Retinal pigment epithelial cell (primary cell): ENCODE data around the gene CREBBP.

Source experiments
- DNase-seq: peaks from one replicate; pipeline ENCODE4 v3.0.0-alpha.2; 2010; ENCODE audit warnings: low read depth
- H3K4me3 ChIP-seq: 2 replicates; pipeline ENCODE4 v1.5.1; 2011; ENCODE audit warnings: mild to moderate bottlenecking, low read length, control low read depth, moderate library complexity
- TF ChIP-seq, protein P1 (sequence below): conservative IDR thresholded peaks from 2 replicates; pipeline ENCODE4 v1.5.1; 2011; ENCODE audit warnings: low read depth, low read length, control low read depth, inconsistent platforms

The CREBBP gene

DNA sequence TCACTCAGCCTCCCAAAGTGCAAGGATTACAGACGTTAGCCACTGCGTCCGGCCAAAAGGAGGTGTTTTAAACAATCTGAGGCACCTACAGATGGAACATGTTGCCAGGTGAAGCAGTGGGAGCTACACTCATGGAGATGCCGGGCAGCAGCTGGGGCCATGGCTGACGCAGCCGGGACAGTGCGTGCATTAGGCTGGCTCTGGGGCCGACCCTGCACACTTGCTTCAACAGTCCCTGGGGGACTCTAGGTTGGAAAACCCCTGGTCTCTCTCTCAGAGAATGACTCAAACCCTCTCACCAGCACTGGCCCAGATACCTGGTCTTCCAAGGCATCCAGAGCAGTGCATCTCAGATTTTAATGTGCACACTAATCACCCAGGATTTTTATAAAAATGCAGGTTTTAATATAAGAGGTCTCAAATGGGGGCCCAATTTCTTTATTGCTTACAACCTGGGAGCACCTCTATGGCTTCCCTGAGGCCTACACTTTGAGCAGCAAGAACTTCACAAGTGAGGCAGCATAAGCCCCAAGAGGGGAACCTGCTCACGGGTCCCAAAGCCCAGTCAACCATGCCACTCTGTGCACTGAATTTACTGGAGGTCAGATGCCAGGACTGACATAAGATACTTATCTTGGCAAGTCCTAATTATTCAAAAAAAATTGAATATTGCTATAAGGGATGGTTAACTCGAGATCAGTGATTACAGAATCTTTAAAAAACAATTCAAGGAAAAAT, 92.4 kb downstream of the CREBBP start:
- TF ChIP-seq, protein P1, sequence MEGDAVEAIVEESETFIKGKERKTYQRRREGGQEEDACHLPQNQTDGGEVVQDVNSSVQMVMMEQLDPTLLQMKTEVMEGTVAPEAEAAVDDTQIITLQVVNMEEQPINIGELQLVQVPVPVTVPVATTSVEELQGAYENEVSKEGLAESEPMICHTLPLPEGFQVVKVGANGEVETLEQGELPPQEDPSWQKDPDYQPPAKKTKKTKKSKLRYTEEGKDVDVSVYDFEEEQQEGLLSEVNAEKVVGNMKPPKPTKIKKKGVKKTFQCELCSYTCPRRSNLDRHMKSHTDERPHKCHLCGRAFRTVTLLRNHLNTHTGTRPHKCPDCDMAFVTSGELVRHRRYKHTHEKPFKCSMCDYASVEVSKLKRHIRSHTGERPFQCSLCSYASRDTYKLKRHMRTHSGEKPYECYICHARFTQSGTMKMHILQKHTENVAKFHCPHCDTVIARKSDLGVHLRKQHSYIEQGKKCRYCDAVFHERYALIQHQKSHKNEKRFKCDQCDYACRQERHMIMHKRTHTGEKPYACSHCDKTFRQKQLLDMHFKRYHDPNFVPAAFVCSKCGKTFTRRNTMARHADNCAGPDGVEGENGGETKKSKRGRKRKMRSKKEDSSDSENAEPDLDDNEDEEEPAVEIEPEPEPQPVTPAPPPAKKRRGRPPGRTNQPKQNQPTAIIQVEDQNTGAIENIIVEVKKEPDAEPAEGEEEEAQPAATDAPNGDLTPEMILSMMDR = no peak
- DNase-seq = no peak
- no peak overlapping the region for H3K4me3 ChIP-seq

DNA sequence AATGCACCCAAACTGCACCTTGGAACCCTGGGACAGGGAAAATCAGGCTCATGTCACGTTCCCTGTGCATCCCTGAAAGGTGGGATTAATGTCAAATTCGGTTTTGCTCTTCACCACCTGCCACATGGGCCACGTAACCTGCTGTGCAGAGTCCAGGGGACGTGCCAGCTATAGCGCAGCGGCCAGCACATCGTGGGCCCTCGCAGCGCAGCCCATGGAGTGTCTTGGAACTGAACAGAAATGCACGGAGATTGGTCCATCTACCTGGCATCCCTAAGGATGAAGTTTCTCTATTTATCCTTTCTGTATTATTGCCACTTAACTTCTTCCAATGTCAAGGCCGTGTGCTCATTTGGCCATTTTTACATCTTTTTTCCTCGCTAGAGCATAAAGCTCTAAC, 95.1 kb downstream of the CREBBP start:
- TF ChIP-seq, protein P1 = no peak
- no peak overlapping the region for H3K4me3 ChIP-seq
- DNase-seq = no peak

DNA sequence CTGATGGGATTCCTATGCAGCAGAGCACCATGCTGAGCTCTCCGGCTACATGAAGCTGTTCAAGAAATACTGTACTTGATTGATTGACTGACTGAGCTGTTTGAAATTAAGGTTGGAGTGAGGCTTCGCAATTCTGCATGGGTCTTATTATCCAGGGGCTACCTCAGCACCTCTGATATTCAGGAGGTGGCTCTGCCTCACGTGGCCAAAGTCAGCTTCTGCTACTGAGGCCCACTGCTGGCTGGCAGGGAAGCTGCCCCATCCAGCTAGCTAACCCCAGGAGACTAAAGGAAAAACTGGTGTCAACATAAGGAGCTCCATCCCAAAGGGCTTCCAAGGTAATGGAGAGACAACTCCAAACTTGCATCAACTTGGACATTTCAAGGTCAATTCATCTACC, 97.0 kb downstream of the CREBBP start:
- DNase-seq = no peak

DNA sequence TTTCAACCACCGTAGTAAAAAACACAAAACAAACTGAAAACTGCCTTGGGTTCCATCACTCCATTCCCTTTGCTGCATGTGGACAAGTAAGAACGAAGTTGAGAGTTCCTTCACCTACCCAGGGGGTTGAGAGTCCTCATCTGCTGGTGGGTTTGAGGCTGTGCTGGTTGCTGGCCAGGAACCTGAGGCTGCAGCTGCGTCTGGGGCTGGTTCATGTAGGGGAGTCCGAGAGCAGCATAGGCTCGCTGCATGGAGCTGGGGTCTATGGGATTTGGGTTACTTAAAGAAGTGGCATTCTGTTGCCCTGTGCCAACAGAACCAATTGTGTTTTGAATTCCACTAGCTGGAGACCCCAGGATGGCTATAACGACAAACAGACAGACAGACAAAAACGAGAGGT, 97.9 kb downstream of the CREBBP start:
- TF ChIP-seq, protein P1 = no peak
- DNase-seq = no peak
- H3K4me3 ChIP-seq = no peak overlapping the region

More for the DNA sequence above, 97.0 kb downstream of the CREBBP start:
- TF ChIP-seq, protein P1 = no peak
- H3K4me3 ChIP-seq = no peak overlapping the region

DNA sequence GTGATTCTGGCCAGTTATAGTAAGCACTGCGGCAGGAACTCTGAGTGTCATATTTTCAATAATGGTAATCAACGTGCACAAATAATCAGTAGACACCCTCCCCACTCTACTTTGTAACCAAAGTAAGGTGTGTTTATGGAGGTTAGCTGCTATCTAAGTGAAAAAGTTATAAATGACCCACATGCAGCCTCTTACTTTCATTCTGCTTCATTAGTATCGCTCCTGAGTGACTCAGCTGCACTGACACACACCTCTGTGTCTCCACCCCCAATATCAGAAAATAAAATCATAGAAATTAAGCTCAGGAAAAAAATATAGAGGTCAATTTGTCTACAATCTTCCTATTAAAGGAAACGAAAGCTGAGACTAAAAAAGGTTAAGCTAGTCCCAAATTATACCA, 99.1 kb downstream of the CREBBP start:
- no peak overlapping the region for H3K4me3 ChIP-seq
- TF ChIP-seq, protein P1 = no peak
- no peak for DNase-seq

DNA sequence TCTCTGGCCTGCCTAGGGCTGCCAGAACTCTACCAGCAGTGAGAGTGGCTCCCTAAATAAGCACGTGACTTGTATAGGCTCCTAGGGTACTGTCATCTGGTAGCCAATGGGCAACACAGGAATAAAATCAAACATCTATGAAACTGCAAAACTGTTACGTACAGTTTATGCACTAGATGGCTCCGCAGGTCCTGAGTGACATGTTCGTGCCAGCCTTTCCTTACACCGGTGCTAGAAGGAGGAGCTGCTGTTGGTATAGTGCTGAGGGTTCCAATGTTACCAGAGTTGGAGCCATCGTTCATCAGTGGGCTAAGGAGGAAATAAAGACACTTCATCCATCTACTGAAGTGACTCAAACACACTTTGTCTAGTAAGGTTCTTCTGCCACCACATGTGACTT, 99.9 kb downstream of the CREBBP start:
- TF ChIP-seq, protein P1 = no peak
- no peak overlapping the region for H3K4me3 ChIP-seq
- DNase-seq = no peak

DNA sequence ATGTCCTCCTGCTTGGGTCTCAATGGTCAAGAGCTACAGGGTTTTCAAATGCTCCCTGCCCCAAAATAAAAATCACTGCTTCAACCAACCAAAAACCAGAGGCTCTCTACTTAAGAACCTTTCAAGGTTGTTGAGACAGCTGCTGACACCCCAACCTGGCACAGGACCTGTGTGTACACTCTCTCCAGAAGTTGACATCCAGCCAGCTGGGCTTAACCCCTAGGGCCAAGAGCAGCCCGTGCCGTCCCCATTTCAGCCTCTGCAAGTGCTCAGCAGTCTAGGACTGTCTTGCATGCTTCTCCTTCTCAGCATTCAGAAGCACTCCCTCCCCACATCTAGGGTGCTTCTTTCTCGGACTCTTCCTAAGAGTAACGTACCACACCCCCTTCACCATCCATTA, 104.2 kb downstream of the CREBBP start:
- TF ChIP-seq, protein P1 = no peak
- H3K4me3 ChIP-seq = no peak overlapping the region
- no peak for DNase-seq
